CD14-positive monocyte (primary cell): ENCODE measurements around the gene BAIAP3. TPM values are rescaled to one million over a fixed set of nuclear protein-coding genes. Genes with fewer than 3 reads are reported as not detected.

ENCODE experiments used
- DNase-seq, 3 donors: peaks; one replicate each; pipeline ENCODE4 v3.0.0-alpha.2; 2011 to 2022
- H2AFZ ChIP-seq: 2 replicates; pipeline ENCODE4 v1.6.0; 2012; ENCODE audit warnings: mild to moderate bottlenecking, low read depth, low read length, inconsistent platforms; ENCODE audit not compliant: insufficient read depth, poor library complexity, severe bottlenecking
- H3K27ac ChIP-seq, 2 donors: 1 replicate in 1 of 2; 2 replicates in 1 of 2; pipeline ENCODE4 v1.5.1; 2012 to 2013; ENCODE audit warnings: low read length in 2 of 2, control low read depth in 1 of 2, inconsistent platforms in 1 of 2, low read depth in 1 of 2, mild to moderate bottlenecking in 1 of 2
- H3K27me3 ChIP-seq, 2 donors: one replicate each; pipeline versions ENCODE4 v1.6.0 to v1.6.1; 2011 to 2013; ENCODE audit warnings: low read length in 2 of 2; ENCODE audit not compliant: control insufficient read depth in 2 of 2, insufficient read depth in 2 of 2
- H3K36me3 ChIP-seq, 2 donors: replicated peaks in 1 of 2; 1 replicate in 1 of 2; 2 replicates in 1 of 2; pipeline versions ENCODE4 v1.5.1 to v1.6.1; 2012 to 2013; ENCODE audit warnings: low read length in 2 of 2, control low read depth in 1 of 2, inconsistent platforms in 1 of 2, mild to moderate bottlenecking in 1 of 2; ENCODE audit not compliant: insufficient read depth in 2 of 2, control insufficient read depth in 1 of 2
- H3K4me1 ChIP-seq, 2 donors: 1 replicate in 1 of 2; 2 replicates in 1 of 2; pipeline versions ENCODE4 v1.5.1 to v1.6.1; 2012 to 2013; ENCODE audit warnings: low read length in 2 of 2, control low read depth in 1 of 2, inconsistent platforms in 1 of 2, mild to moderate bottlenecking in 1 of 2, moderate library complexity in 1 of 2; ENCODE audit not compliant: insufficient read depth in 2 of 2, control insufficient read depth in 1 of 2
- H3K4me2 ChIP-seq: replicated peaks from 2 replicates; pipeline ENCODE3; 2012; ENCODE audit warnings: low read length, moderate library complexity, mild to moderate bottlenecking; ENCODE audit not compliant: poor library complexity, severe bottlenecking; ENCODE audit errors: extremely low read depth
- H3K4me3 ChIP-seq, 3 experiments: fragments of 200-600 bp in 1 of 3; sonication (generic) in 1 of 3; replicated peaks in 1 of 3; 1 replicate in 2 of 3; 2 replicates in 1 of 3; pipeline ENCODE4 v1.5.1; 2011 to 2013; ENCODE audit warnings: low read length in 3 of 3, mild to moderate bottlenecking in 3 of 3, control low read depth in 2 of 3, low read depth in 2 of 3, inconsistent platforms in 1 of 3, moderate library complexity in 1 of 3
- H3K79me2 ChIP-seq: 2 replicates; pipeline ENCODE4 v1.6.0; 2012; ENCODE audit warnings: mild to moderate bottlenecking, control low read depth, inconsistent platforms, low read length, moderate library complexity; ENCODE audit not compliant: insufficient read depth
- H3K9ac ChIP-seq: 2 replicates; pipeline ENCODE4 v1.6.0; 2017; ENCODE audit warnings: low read length, mild to moderate bottlenecking; ENCODE audit not compliant: insufficient read depth, poor library complexity, severe bottlenecking
- H3K9me3 ChIP-seq, 2 donors: replicated peaks in 1 of 2; 1 replicate in 1 of 2; 2 replicates in 1 of 2; pipeline versions ENCODE4 v1.5.1 to v1.6.1; 2012 to 2013; ENCODE audit warnings: low read length in 2 of 2, control low read depth in 1 of 2; ENCODE audit not compliant: control insufficient read depth in 1 of 2, insufficient read depth in 1 of 2
- H4K20me1 ChIP-seq: 2 replicates; pipeline ENCODE4 v1.6.0; 2012; ENCODE audit warnings: mild to moderate bottlenecking, low read length, control low read depth, moderate library complexity; ENCODE audit not compliant: insufficient read depth
- H3K27ac Mint-ChIP-seq, 7 donors: one replicate each; pipeline ENCODE4 v1.8.0; 2020; ENCODE audit warnings: mild to moderate bottlenecking in 7 of 7, mixed read lengths in 7 of 7, moderate library complexity in 6 of 7, inconsistent platforms in 2 of 7
- H3K27me3 Mint-ChIP-seq, 3 donors: one replicate each; pipeline ENCODE4 v1.8.0; 2021 to 2022; ENCODE audit warnings: low read depth in 3 of 3, mild to moderate bottlenecking in 3 of 3, mixed read lengths in 3 of 3, moderate library complexity in 3 of 3, inconsistent platforms in 1 of 3
- H3K36me3 Mint-ChIP-seq, 2 donors: one replicate each; pipeline ENCODE4 v1.8.0; 2020; ENCODE audit warnings: mixed read lengths in 2 of 2, inconsistent platforms in 1 of 2, mild to moderate bottlenecking in 1 of 2
- H3K4me1 Mint-ChIP-seq: one replicate; pipeline ENCODE4 v1.8.0; 2020; ENCODE audit warnings: mild to moderate bottlenecking, mixed read lengths
- H3K4me3 Mint-ChIP-seq, 2 donors: one replicate each; pipeline ENCODE4 v1.8.0; 2020; ENCODE audit warnings: mild to moderate bottlenecking in 2 of 2, mixed read lengths in 2 of 2, moderate library complexity in 1 of 2
- H3K9me3 Mint-ChIP-seq, 7 donors: one replicate each; pipeline ENCODE4 v1.8.0; 2020 to 2022; ENCODE audit warnings: mixed read lengths in 7 of 7, mild to moderate bottlenecking in 6 of 7, moderate library complexity in 6 of 7, inconsistent platforms in 2 of 7
- WGBS: methylation state at CpG from one replicate; pipeline ENCODE4 v1.1.5; 2013; ENCODE audit warnings: missing lambda C conversion rate; ENCODE audit not compliant: insufficient coverage; 5-methylcytosine and 5-hydroxymethylcytosine counted together
- intact Hi-C, 2 donors: fragments of 100-400 bp; cut with micrococcal nuclease; formaldehyde crosslinking; loops; one replicate each; pipeline versions ENCODE4 v1.15.0 to v1.15.1; 2023
- polyA plus RNA-seq, 3 donors: library from polyadenylated mRNA; depleted of rRNA in 1 of 3; unstranded in 2 of 3; stranded (reverse) in 1 of 3; fragments of 300-500 nt in 2 of 3; fragments of >200 nt in 1 of 3; fragmentation: Illumina TruSeq in 2 of 3; gene quantifications; 1 replicate in 2 of 3; 2 replicates in 1 of 3; pipeline ENCODE4 v1.2.3, GENCODE V29; 2012 to 2021
- TF ChIP-seq, protein P1 (sequence below): fragments of 200-600 bp; IDR thresholded peaks from one replicate; pipeline ENCODE4 v1.8.0; 2022; ENCODE audit warnings: antibody characterized with exemption, mild to moderate bottlenecking

Gene BAIAP3
- polyA plus RNA-seq, 3 donors, result 1.0 TPM; not detected in 2

DNA sequence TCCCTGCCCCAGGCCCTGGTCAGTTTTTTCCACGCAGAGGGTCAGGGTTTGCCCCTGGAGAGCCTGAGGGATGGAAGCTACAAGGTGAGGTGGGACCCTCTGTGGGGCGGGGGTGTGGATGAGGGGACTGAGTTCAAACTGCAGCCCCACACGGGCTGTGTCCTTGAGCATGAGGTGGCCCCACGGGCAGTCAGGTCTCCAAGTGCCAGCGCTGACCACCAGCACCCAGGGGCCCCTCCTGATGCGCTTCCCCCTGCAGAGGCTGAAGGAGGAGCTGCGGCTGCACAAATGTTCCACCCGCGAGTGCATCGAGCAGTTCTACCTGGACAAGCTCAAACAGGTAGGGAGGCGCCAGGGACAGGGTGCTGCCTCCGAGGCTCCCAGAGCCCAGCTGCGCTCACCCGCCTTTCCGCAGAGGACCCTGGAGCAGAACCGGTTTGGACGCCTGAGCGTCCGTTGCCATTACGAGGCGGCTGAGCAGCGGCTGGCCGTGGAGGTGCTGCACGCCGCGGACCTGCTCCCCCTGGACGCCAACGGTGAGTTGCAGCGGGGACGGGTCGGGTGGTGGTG lies 13.9 kb downstream of the BAIAP3 start:
- Histone ChIP-seq H2AFZ (no peak overlapping the region), H3K4me2 (no peak overlapping the region), H3K27ac (no peak overlapping the region), H3K79me2 (peaks cover 19% of the 10 kb centered on the region), H4K20me1 (peaks cover 16% of the 10 kb centered on the region), H3K9me3 (no peaks in the 10 kb centered on the region), H3K9ac (no peak overlapping the region), H3K27me3 (no peaks in the 10 kb centered on the region), H3K4me3 (no peak overlapping the region), H3K36me3 (peaks cover 18% of the 10 kb centered on the region in 2 donors), H3K4me1 (peaks cover 20 to 27% of the 10 kb centered on the region in 2 donors)
- Mint-ChIP-seq H3K4me3 (no peak overlapping the region), H3K27me3 (peaks cover 0 to 2% (median 2%) of the 10 kb centered on the region in 3 donors), H3K4me1 (peaks cover 23% of the 10 kb centered on the region), H3K27ac (no peak overlapping the region), H3K9me3 (peaks cover 0 to 3% (median 0%) of the 10 kb centered on the region in 7 donors), H3K36me3 (peaks cover 11 to 28% of the 10 kb centered on the region in 2 donors)
- 96% methylated on average over 21 of the region's 31 CpGs for WGBS
- TF ChIP-seq, protein P1, sequence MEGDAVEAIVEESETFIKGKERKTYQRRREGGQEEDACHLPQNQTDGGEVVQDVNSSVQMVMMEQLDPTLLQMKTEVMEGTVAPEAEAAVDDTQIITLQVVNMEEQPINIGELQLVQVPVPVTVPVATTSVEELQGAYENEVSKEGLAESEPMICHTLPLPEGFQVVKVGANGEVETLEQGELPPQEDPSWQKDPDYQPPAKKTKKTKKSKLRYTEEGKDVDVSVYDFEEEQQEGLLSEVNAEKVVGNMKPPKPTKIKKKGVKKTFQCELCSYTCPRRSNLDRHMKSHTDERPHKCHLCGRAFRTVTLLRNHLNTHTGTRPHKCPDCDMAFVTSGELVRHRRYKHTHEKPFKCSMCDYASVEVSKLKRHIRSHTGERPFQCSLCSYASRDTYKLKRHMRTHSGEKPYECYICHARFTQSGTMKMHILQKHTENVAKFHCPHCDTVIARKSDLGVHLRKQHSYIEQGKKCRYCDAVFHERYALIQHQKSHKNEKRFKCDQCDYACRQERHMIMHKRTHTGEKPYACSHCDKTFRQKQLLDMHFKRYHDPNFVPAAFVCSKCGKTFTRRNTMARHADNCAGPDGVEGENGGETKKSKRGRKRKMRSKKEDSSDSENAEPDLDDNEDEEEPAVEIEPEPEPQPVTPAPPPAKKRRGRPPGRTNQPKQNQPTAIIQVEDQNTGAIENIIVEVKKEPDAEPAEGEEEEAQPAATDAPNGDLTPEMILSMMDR, result no peak
- DNase-seq, result no peak
- intact Hi-C loops, result loop anchor here in 1 of 2 donors (5.0 kb wide), 1 partner anchor 35 kb away; no protein-coding TSS in a partner anchor

DNA sequence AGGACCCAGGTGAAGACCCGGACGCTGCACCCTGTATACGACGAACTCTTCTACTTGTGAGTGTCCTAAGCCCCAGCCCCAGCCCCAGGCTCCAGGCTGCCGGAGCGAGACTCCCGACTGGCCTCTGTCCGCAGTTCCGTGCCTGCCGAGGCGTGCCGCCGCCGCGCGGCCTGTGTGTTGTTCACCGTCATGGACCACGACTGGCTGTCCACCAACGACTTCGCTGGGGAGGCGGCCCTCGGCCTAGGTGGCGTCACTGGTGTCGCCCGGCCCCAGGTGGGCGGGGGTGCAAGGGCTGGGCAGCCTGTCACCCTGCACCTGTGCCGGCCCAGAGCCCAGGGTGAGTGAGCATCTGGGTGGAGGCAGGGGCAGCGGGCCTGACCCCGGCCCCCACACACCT lies 14.5 kb downstream of the BAIAP3 start:
- H2AFZ ChIP-seq, result no peak overlapping the region
- no peak overlapping the region for H3K4me3 ChIP-seq
- Mint-ChIP-seq H3K27me3 (peaks cover 0 to 2% (median 2%) of the 10 kb centered on the region in 3 donors), H3K27ac (no peak overlapping the region), H3K4me3 (no peak overlapping the region), H3K4me1 (peaks cover 25% of the 10 kb centered on the region), H3K36me3 (peaks cover 11 to 28% of the 10 kb centered on the region in 2 donors), H3K9me3 (peaks cover 0 to 3% (median 0%) of the 10 kb centered on the region in 7 donors)
- peaks cover 22 to 27% of the 10 kb centered on the region in 2 donors for H3K4me1 ChIP-seq
- intact Hi-C loops, result loop anchor here in 1 of 2 donors (5.0 kb wide), 1 partner anchor 36 kb away; no protein-coding TSS in a partner anchor
- no peak for DNase-seq
- H3K79me2 ChIP-seq, result peaks cover 25% of the 10 kb centered on the region
- no peak overlapping the region for H3K9ac ChIP-seq
- H3K9me3 ChIP-seq, result no peaks in the 10 kb centered on the region
- H4K20me1 ChIP-seq, result peaks cover 22% of the 10 kb centered on the region
- H3K4me2 ChIP-seq, result no peak overlapping the region
- no peaks in the 10 kb centered on the region for H3K27me3 ChIP-seq
- H3K27ac ChIP-seq, result no peak overlapping the region
- H3K36me3 ChIP-seq, result peaks cover 18% of the 10 kb centered on the region in 2 donors
- TF ChIP-seq, protein P1, result no peak
- 92% methylated on average over 29 of the region's 29 CpGs for WGBS
